HG03108 (cell line): Measurements from ENCODE around the gene KCNH2.

ENCODE experiments used
- ATAC-seq: cut with Tn5 transposase; IDR thresholded peaks from one replicate; pipeline ENCODE4 v1.9.1; 2021; ENCODE audit warnings: moderate library complexity; ENCODE audit not compliant: unreplicated experiment

KCNH2 gene

GRCh38 chr7:150996376-150997074, 18.4 kb upstream of the KCNH2 start:
- no peak for ATAC-seq

- ATAC-seq, result no peak
Observed at GRCh38 chr7:150994838-150995510, 16.9 kb upstream of the KCNH2 start.

- ATAC-seq, result no peak
Observed at GRCh38 chr7:150994141-150994837, 16.2 kb upstream of the KCNH2 start.

GRCh38 chr7:150993511-150993910, 15.4 kb upstream of the KCNH2 start:
- no peak for ATAC-seq

GRCh38 chr7:150992833-150993302, 14.7 kb upstream of the KCNH2 start:
- peak; percentile 51 for ATAC-seq

GRCh38 chr7:150992051-150992640, 14.0 kb upstream of the KCNH2 start:
- no peak for ATAC-seq

- no peak for ATAC-seq
Observed at GRCh38 chr7:150990416-150991186, 12.5 kb upstream of the KCNH2 start, which contains the start of gene NOS3. TSS of gene NOS3 (plus strand) at chr7:150991017. CDS start at chr7:150993804, 2,787 bp downstream.

GRCh38 chr7:150989456-150989855, 11.3 kb upstream of the KCNH2 start:
- no peak for ATAC-seq

- no peak for ATAC-seq
Observed at GRCh38 chr7:150988230-150989226, 10.4 kb upstream of the KCNH2 start.

GRCh38 chr7:150986556-150986955, 8.4 kb upstream of the KCNH2 start:
- no peak for ATAC-seq

GRCh38 chr7:150986099-150986512, 8.0 kb upstream of the KCNH2 start:
- no peak for ATAC-seq

- no peak for ATAC-seq
Observed at GRCh38 chr7:150983893-150984368, 5.8 kb upstream of the KCNH2 start.

GRCh38 chr7:150982351-150982750, 4.2 kb upstream of the KCNH2 start:
- no peak for ATAC-seq

GRCh38 chr7:150981644-150982043, 3.5 kb upstream of the KCNH2 start:
- no peak for ATAC-seq

- no peak for ATAC-seq
Observed at GRCh38 chr7:150980663-150981062, 2.5 kb upstream of the KCNH2 start.

- ATAC-seq, result no peak
Observed at GRCh38 chr7:150979713-150980390, 1.7 kb upstream of the KCNH2 start.

GRCh38 chr7:150977382-150978125, 567 bp downstream of the KCNH2 start:
- no peak for ATAC-seq
